Psoas muscle (tissue), 8 donors: ENCODE results near the gene U2AF2. TPM values are rescaled to one million over a fixed set of nuclear protein-coding genes. Genes with fewer than 3 reads are reported as not detected.

Source experiments
- ATAC-seq, 4 donors: fragments of 200-7000 bp; cut with Tn5 transposase; one replicate each; pipeline ENCODE4 v1.9.1; 2020; ENCODE audit warnings: moderate library complexity in 3 of 4, mild to moderate bottlenecking in 2 of 4
- DNase-seq, 2 donors: peaks; one replicate each; pipeline ENCODE4 v3.0.0-alpha.2; 2020
- H3K27ac ChIP-seq: fragments of 200-600 bp; one replicate; pipeline ENCODE4 v1.8.0; 2022
- H3K27me3 ChIP-seq, 3 donors: fragments of 200-600 bp in 1 of 3; one replicate each; pipeline versions ENCODE4 v1.6.1 to v1.8.0; 2013 to 2022; ENCODE audit warnings: low read length in 2 of 3, mild to moderate bottlenecking in 2 of 3, moderate library complexity in 1 of 3; ENCODE audit not compliant: insufficient read depth in 3 of 3
- H3K36me3 ChIP-seq, 2 donors: fragments of 200-600 bp in 1 of 2; one replicate each; pipeline versions ENCODE4 v1.6.1 to v1.8.0; 2013 to 2022; ENCODE audit warnings: low read depth in 1 of 2, mild to moderate bottlenecking in 1 of 2, moderate library complexity in 1 of 2; ENCODE audit not compliant: insufficient read depth in 1 of 2
- H3K4me1 ChIP-seq: fragments of 200-600 bp; one replicate; pipeline ENCODE4 v1.8.0; 2022
- H3K4me3 ChIP-seq: fragments of 200-600 bp; one replicate; pipeline ENCODE4 v1.8.0; 2022; ENCODE audit warnings: mild to moderate bottlenecking
- H3K9me3 ChIP-seq: fragments of 200-600 bp; one replicate; pipeline ENCODE4 v1.8.0; 2022
- CTCF ChIP-seq: fragments of 200-600 bp; IDR thresholded peaks from one replicate; pipeline ENCODE4 v1.8.0; 2022; ENCODE audit warnings: antibody characterized with exemption
- WGBS, 3 donors: extraction: QIAGEN DNeasy Blood & Tissue Kit; methylation state at CpG; one replicate each; pipeline versions ENCODE4 v1.1.6 to v1.1.7; 2013; 5-methylcytosine and 5-hydroxymethylcytosine counted together
- intact Hi-C, 2 donors: fragments of 100-400 bp; cut with DNase I; formaldehyde crosslinking; loops; one replicate each; pipeline versions ENCODE4 v1.11.0 to v1.14.2; 2022
- polyA plus RNA-seq, 3 donors: library from polyadenylated mRNA; stranded (reverse); fragments of 200-250 nt; gene quantifications; one replicate each; pipeline ENCODE4 v1.2.3, GENCODE V29; 2013
- total RNA-seq, 4 donors: library from RNA; stranded (reverse); fragmentation: NEBNext Ultra II Directional in 2 of 4; extraction: Animal tissue kit (Norgen Biotek cat#: 25700) in 2 of 4; gene quantifications; one replicate each; pipeline versions ENCODE4 v1.2.1 to v1.2.4, GENCODE V29; 2021 to 2023
- donor health status: healthy with polysubstance abuse.
- donor health status: DM: no; HTN: no; CAD: no; lungs with moderate emphysema.
- donor health status: Bipolar disorder and iron deficiency.
- donor health status: healthy.
- donor health status: DM: yes; HTN: yes; CAD: no.
- donor health status: DM: no; HTN: no; CAD: no.
- donor health status: DM: no; HTN: no; CAD: no.
- donor health status: DM: yes; HTN: yes; CAD: no.

The U2AF2 gene
- total and polyA plus RNA-seq, 7 donors = 54.1 to 116 (median 72.6) TPM

DNA sequence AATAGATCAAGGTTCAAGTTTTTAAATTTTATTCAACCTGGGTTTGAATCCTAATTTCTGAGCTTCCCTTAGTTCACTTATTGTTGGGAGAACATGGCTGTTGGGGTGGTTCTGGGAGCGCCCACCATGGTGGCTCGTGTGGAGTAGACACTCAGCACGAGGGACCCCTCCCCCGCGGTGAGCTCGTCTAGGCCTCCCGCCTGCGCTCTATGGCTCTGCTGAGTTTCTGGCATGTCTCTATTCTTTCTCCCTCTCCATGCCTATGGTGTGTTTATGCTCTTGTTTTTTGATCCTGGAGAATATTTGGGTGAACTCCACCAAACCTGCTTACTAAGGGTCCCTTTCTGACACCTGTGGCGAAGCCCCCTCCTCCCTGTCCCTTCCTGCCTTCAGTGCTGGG lies 18.6 kb downstream of the U2AF2 start:
- ATAC-seq = no peak
- TF ChIP-seq CTCF = no peak
- WGBS, 3 donors = 75 to 86% (median 76%) methylated on average over 9 of the region's 9 CpGs
- Histone ChIP-seq H3K27me3 (no peaks in the 10 kb centered on the region), H3K36me3 (peaks cover 3 to 57% of the 10 kb centered on the region in 2 donors), H3K4me3 (no peak overlapping the region), H3K9me3 (no peaks in the 10 kb centered on the region), H3K27ac (no peak overlapping the region), H3K4me1 (peaks cover 30% of the 10 kb centered on the region)
- intact Hi-C loops = no loop called here
- DNase-seq = no peak

- no peak overlapping the region for H3K27ac ChIP-seq
These were observed 19.1 kb downstream of the U2AF2 start for GRCh38 chr19:55673889-55674288.

GRCh38 chr19:55674459-55674840 lies 19.6 kb downstream of the U2AF2 start:
- H3K4me1 ChIP-seq = peaks cover 30% of the 10 kb centered on the region
- ATAC-seq (no peak), DNase-seq (no peak)
- no peaks in the 10 kb centered on the region for H3K27me3 ChIP-seq
- H3K27ac ChIP-seq = peak overlapping the region; percentile 95
- peak overlapping the region; percentile 90 for H3K4me3 ChIP-seq
- WGBS, 3 donors = 19 to 25% (median 22%) methylated on average over 12 to 17 of the region's 17 CpGs
- TF ChIP-seq CTCF = no peak
- intact Hi-C loops = no loop called here
- H3K9me3 ChIP-seq = no peaks in the 10 kb centered on the region
- H3K36me3 ChIP-seq = peaks cover 3 to 57% of the 10 kb centered on the region in 2 donors

More at GRCh38 chr19:55673889-55674288, 19.1 kb downstream of the U2AF2 start:
- Histone ChIP-seq H3K4me1 (peaks cover 30% of the 10 kb centered on the region), H3K4me3 (no peak overlapping the region), H3K27me3 (no peaks in the 10 kb centered on the region), H3K9me3 (no peaks in the 10 kb centered on the region), H3K36me3 (peaks cover 3 to 57% of the 10 kb centered on the region in 2 donors)
- TF ChIP-seq CTCF = no peak
- no peak for DNase-seq
- 61 to 80% (median 65%) methylated on average over 12 to 15 of the region's 15 CpGs for WGBS, 3 donors
- no peak for ATAC-seq
- intact Hi-C loops = no loop called here

- Histone ChIP-seq H3K4me3 (peak within 1 kb of the TSS; percentile 90), H3K27ac (peak within 1 kb of the TSS; percentile 95), H3K36me3 (peaks cover 3 to 57% of the 10 kb centered on the region in 2 donors), H3K9me3 (no peaks in the 10 kb centered on the region), H3K27me3 (no peaks in the 10 kb centered on the region), H3K4me1 (peaks cover 30% of the 10 kb centered on the region)
- DNase-seq (peak; percentile 97 to 99), ATAC-seq (peak; percentile 94 to 96 (median 96))
- TF ChIP-seq CTCF = no peak
- 0 to 1% (median 0%) methylated on average over 60 to 101 of the region's 101 CpGs for WGBS, 3 donors
- intact Hi-C loops = no loop called here
These were observed 20.2 kb downstream of the U2AF2 start, which contains the start of gene EPN1 for GRCh38 chr19:55674841-55675660. Gene EPN1, plus strand, starts transcription at chr19:55675226. Its CDS starts 3,402 bp downstream, at chr19:55678628.
